GM19328 (cell line): ENCODE data around the gene CCDC40.
"Not testable (repeated sequence)": the region's sequence is repeated elsewhere in the genome, so short reads cannot be mapped to it uniquely, and the experiment has no call there.

Source experiments
- ATAC-seq: cut with Tn5 transposase; IDR thresholded peaks from one replicate; pipeline ENCODE4 v1.9.1; 2021; ENCODE audit warnings: mild to moderate bottlenecking, moderate library complexity; ENCODE audit not compliant: unreplicated experiment

The CCDC40 gene, protein sequence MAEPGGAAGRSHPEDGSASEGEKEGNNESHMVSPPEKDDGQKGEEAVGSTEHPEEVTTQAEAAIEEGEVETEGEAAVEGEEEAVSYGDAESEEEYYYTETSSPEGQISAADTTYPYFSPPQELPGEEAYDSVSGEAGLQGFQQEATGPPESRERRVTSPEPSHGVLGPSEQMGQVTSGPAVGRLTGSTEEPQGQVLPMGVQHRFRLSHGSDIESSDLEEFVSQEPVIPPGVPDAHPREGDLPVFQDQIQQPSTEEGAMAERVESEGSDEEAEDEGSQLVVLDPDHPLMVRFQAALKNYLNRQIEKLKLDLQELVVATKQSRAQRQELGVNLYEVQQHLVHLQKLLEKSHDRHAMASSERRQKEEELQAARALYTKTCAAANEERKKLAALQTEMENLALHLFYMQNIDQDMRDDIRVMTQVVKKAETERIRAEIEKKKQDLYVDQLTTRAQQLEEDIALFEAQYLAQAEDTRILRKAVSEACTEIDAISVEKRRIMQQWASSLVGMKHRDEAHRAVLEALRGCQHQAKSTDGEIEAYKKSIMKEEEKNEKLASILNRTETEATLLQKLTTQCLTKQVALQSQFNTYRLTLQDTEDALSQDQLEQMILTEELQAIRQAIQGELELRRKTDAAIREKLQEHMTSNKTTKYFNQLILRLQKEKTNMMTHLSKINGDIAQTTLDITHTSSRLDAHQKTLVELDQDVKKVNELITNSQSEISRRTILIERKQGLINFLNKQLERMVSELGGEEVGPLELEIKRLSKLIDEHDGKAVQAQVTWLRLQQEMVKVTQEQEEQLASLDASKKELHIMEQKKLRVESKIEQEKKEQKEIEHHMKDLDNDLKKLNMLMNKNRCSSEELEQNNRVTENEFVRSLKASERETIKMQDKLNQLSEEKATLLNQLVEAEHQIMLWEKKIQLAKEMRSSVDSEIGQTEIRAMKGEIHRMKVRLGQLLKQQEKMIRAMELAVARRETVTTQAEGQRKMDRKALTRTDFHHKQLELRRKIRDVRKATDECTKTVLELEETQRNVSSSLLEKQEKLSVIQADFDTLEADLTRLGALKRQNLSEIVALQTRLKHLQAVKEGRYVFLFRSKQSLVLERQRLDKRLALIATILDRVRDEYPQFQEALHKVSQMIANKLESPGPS

DNA sequence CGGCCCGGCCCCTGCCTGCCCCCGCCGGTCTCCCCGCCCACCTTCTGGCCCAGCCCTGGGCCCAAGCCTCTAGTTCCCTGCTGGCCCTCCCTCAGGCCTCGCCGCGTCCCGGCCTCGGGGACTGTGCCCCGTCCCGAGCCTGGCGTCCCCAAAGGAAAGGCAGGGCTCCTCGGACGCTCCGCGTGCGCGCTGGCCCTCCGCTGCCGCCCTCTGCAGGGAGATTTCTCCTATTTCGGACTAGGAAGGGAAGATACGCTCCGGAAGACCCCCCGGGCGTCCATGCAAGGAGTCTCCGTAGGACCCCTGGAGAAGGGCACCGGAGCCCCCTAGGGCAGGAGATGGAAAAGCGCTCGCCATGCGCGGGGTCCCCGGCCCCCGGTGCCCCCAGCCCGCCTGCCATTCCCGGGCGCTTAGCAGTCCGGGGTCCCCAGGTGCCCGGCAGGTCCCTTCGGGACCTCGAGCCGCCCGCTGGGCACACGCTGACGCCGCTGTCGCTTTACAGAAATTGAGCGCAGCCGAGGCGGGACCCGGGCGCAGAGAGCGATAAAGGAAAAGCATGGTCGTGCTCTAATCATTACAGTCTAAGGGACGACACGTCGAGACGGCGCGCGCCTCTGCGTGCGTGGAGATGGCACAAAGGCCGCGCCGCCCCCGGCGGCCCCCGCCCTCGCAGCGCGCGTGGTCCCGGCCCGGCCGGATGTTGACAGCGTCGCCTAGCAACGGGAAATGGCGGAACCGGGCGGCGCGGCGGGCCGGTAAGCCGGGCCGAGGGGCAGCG lies at the start of gene CCDC40:
Gene CCDC40, plus strand, starts transcription at position 706 of the 778 bp plus-strand sequence. Its CDS starts 21 bp downstream, at position 727.
- ATAC-seq = no peak

DNA sequence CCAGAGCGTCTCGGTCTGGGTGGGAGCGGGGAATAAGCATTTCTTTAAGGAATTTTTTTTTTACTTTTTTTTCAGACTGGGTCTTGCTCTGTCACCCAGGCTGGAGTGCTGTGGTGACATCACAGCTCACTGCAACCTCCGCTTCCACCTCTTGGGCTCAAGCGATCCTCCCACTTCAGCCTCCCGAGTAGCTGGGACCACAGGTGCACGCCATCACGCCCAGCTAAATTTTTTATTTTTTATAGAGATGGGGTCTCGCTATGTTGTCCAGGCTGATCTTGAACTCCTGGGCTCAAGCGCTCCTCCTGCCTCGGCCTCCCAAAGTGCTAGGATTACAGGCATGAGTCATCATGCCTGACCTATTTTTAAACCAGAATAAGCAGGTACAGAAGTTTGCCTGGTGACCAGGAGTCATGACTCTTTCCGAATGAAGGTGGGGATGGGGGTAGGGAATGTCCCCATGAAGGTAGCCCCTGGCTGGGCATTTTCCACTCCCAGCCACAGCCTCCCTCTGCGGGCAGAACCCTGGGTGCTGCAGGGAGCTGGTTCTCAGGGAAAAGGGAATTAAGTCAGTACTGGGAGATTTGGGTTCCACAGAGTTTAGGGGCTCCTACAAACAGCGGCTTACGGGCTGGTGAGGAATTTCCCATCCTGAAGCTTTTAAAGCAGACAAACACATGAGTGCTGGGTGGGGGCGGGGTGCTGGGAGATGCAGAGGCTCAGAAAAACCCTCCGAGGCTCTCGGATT lies 49.1 kb upstream of the CCDC40 start:
- no peak for ATAC-seq

DNA sequence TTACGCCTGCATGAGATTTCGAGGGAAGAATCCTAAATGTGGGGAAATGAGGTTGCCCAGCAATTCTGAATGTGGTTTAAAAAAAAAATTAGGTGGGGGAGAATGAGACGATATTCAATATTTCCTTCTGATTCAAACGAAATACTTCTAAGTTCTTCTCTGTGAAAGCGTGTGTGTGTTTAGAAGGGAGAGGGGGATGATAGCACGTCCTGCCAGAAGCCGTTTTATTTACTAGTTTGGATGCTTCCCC lies 48.6 kb upstream of the CCDC40 start:
- no peak for ATAC-seq

DNA sequence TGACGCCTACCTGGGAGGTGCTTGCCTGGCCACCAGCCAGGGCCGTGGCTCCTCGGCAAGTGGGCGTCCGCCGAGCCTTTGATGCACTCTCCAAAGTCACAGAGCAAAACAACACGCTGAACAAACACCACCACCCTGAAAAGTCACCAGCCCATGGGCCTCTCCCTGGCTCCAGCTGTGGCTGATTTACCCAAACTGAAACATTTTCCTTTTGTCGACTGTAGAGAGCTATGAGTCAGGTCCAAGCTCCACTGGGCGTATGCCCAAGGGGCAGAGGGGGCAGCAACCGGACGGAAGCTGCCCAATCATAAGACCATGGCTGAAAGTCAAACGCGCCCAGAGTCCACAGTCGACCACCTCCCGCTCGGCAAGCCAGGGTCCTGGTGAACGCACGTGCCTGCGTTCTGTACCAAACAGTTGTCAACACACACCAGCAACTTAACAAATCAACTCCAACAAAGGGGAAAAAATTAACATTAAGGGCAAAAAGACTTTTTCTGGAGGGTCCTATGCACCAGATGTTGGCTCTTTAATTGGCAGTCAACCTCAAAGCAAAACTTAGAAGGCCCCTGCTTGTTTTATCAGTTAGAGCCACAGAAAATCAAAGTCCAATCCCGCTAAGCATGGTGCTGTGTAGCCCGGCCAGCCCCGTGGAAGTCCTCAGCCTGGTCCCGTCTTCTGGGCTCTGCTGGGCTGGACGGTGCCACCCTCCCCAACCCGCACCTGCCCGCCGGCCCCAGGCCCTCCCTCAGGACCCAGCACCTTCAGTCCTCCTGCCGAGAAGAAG lies 48.1 kb upstream of the CCDC40 start:
- ATAC-seq = no peak

DNA sequence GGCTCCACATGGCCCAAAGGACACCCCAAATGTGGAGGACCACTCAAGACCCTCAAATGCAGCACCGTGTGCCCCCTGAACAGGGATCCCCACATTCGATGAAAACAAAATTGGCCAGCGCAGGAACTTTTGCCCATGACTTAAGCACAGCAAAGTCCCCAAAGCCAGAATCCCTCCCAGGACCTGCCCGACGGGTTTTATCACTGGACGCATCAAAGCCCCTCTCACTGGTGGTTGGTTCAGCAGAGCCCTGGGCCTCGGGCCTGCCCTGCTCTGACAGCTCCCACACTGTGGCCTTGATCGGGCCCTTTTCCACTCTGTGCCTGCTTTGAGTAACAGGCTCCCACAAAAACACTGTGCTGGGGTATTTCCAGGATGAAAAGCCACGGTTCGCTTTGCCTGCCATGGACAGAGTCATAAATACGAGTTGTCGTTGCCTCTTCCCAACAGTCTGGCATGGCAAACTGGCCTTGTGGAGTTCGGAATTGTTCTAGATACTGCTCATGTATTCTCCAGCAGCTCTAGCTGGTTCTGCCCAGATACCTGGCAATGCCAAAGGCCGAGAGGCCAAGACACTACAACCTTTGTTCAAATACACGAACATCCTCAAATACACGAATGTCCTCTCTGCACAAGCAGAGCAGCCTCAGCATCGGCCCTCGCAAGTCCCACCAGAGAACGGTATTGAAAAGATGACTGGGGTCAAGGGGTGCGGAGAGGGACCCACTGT lies 47.2 kb upstream of the CCDC40 start:
- no peak for ATAC-seq

DNA sequence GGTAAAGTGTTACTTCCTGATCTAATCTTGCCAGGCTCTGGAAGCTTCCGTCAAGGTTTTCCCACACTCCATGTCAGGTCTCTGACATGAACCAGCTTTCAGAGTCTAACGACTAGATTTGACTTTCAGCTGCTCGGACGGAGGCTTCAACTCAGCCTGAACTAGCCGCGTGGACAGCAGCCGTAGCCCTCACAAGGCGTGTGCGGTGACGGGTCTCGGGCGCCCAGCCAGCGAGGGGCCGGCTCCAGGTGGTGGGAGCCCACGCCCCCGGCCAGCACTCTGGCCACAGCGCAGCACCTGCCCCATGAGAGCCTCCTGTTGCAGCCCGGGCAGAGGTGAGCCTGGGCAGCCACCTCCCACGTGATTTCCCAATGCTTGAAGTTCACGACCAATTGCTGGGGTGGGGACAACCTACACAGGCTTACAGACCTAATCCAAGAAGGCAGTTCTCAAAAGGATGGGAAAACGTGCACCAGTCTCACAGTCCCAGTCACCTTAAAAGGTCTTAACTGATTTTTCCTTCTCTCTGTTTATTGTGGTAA lies 46.3 kb upstream of the CCDC40 start:
- no peak for ATAC-seq

DNA sequence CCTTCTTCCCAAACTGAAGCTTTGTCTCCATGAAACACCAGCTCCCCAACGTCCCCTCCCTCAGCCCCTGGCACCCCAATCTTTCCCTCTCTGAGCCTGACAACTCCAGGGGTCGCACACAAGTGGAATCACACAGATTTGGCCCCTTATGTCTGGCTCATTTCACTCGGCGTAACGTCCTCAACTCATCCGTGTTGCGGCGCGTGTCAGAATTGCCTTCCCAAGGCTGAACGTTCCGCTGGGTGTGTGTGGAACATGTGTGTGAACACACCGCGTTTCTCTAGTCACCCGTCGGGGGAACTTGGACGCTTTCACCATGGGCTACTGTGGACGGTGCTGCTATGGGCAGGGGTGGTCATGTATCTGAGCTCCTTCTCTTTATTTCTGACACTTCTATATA lies 45.7 kb upstream of the CCDC40 start:
- ATAC-seq = no peak

DNA sequence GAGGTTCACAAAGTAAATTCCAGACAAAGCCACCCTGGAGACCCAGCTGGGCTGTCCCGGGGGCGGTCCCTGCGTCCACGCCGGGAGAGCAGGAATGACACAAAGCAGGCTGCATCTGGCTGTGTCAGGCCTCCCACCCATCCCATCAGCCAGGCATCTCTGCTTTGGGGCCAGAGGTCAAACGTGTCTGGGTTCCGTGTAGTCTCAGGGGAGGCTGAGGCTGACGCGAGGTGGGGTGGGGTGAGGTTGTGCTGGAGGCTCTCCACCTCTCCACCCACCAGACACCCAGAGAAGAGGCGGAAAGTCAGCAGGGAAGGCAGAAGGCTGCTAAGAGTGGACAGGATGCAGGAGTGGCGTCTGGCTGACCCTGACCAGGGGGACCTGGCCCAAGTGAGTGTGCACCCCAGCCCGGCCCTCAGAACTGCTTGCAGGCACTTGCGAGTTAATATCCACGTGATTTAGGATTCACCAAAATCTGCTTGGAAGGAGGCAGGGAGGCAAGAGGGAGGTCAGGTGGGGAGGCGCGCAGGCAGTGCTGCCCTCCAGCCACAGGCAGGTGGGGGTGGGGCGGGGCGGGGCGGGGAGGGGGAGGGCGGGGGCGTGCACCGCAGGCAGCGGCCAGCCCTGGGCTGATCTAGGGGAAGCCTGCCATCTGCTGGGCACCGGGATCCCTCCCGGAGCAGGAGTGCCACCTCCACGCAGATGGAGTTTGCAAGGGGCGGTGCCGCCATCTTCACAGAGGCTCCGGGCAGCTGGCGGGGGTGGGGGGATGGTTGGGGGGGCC lies 45.1 kb upstream of the CCDC40 start:
- ATAC-seq = no peak

DNA sequence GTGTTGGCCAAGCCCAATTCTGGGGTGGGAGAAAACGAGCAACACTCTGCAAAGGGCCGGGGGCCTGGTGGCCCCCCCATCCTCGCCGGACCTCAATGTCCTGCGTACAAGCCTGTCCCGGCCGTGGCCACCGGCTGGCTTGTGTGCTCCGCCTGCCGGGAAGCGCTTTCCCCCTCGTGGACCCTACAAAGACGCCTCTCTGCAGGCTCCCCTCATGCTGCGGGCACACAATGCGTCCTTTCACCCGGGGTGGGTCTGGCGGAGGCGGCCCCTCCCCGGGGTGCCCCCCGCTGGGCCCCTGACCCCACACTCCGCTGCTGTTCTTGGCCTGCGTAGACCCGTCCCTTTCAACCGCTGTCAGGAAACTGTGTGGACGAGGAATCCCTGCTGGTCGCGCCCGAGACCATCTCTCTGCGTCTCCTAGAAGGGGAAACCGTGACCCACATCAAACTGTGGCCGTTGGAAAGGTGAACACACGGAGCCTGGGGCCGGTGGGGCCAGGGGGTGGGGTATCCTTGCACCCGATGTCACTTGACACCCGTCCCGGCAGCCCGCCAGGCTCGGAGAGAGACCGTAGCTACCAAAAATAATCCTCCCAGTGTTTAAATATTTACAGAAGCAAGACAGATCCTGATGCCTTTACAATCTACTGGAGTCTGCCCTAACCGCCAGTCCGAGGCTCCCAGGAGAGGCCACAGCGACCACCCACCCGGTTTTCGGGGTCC lies 44.4 kb upstream of the CCDC40 start:
- no peak for ATAC-seq

DNA sequence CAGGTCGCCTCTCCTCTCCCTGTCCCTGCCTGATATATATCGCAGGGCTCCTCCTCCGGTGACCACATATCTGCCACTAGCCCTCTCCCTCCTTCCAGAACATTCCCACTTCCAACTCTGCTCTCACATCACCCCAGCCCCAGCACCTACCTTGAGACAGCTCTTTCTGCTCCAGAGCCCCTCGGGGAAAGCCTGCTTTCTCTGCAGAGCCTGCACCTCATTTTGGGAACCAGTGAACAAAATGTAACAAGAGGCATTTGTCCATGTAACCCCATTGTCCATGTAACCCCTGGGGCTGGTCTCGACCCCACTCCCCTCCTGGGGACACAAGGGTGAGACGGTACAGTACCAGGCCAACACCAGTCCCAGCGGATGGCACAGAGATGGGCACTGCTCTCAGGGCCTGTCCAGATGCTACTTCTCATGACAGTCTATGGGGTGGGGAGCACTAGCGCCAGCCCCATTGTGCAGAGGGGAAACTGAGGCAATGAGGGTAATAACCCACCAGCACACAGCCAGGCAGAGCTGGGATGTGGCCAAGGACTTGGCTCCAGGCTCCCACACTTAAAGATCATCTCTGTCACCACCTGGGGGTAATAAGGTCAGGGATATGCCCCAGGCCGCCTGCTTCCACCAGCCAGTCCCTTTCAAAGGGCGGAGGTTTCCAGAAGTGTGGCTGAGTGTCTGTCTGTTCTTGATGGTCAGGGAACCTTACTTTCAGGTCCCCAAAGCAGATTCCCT lies 43.6 kb upstream of the CCDC40 start:
- ATAC-seq = no peak

DNA sequence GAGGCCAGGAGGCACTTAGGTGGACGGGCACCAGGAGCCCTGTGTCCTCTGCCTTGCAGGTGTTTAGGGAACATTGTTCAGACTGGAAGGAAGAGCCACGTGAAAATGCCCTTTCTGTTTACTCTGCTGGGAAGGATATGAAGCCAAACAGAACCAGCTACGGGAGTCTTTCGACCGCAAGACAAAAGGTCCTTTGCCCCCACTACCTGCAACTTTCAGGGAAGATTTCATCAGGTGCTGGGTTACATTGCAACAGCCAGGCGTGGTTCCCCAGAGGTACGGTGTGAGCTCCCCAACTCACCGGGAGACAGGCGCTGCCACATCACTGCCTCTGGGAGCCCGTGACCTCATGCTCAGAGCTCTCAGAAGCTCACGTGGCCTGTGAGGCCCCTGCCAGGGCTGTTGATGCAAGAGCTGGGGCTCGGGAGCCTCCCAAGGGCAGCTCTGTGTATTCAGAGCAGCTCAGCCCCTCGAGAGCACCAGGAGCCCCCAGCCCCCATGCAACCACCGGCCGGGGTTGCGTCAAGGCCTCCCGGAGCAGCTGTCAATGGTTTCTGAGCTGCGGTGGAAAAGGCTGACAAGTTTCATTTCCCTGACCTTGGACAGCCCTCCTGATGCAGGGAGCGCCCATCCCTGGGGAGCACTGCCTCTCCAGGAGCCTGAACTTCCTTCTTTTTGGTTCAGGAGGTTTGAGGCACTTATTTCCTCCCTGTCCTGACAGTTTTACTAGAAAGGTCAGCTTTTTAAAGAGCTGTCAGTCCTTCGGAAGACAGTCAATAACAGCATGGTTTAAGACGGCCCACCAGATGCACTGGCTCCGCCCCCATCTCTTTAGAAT lies 42.8 kb upstream of the CCDC40 start:
- no peak for ATAC-seq

DNA sequence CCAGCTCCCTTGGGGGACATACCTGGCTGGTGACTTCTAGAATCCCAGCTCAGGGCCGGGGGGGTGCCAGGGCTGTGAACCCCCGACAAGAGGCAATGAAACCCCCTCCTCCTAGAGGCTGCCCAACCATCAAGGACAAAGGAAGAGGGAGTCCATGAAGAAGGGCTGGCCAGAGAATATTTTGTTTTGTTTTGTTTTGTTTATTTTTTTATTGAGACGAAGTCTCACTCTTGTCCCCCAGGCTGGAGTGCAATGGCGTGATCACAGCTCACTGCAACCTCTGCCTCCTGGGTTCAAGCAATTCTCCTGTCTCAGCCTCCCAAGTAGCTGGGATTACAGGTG lies 42.2 kb upstream of the CCDC40 start:
- not testable (repeated sequence) for ATAC-seq

DNA sequence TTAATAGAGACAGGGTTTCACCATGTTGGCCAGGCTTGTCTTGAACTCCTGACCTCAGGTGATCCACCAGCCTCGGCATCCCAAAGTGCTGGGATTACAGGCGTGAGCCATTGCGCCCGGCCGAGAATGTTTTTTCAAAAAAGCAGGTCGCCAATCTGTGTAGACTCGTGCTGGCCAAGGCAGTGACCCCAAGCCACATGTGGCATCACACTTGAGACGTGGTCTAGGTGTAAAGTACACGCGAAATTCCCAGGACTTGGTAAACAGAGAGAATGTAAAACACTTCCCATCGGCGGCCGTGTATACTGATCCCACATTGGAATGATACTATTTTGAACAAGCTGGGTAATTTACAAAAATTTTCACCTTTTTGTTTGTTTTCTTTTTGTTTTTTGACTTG lies 41.8 kb upstream of the CCDC40 start:
- no peak for ATAC-seq

DNA sequence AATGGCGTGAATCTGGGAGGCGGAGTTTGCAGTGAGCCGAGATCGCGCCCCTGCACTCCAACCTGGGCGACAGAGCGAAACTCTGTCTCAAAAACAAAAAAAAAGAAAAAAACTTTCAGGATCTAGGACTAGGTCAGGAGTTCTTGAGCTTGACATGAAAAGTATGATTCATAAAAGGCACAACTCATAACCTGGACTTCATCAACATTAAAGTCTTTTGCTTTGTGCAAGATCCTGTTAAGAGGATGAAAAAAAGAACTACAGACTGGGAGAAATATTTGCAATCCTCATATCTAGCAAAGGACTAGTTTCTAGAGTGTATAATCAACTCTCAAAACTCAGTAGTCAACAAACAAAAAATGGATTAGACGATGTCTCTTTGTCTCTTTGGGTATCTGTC lies 40.7 kb upstream of the CCDC40 start:
- ATAC-seq = no peak

DNA sequence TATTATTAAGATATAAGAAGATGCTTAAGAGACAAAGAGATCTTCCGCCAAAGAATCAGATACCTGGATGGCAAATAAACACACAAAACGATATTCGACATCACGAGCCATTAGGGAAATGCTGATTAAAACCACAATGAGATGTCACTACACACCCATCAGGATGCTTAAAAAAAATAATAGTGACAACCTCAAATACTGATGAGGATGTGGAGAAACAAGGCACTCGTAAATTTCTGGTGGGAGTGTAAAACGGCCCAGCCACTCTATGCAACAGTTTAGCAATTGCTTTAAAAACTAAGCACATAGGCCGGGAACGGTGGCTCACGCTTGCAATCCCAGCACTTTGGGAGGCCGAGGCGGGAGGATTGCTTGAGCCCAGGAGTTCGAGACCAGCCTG lies 40.2 kb upstream of the CCDC40 start:
- ATAC-seq = no peak
